Ishikawa (cell line): ENCODE data around the gene SPDYE1.
A peak's percentile ranks its signal among the peaks of the same experiment; 100 is the strongest.

Experiments
- CEBPB ChIP-seq: IDR thresholded peaks from 2 replicates; pipeline ENCODE4 v1.6.1; 2012
- CREB1 ChIP-seq: IDR thresholded peaks from 2 replicates; pipeline ENCODE4 v1.6.1; 2012; ENCODE audit warnings: low read depth
- EGR1 ChIP-seq: IDR thresholded peaks from 2 replicates; pipeline ENCODE4 v1.6.1; 2012
- EP300 ChIP-seq: IDR thresholded peaks from 2 replicates; pipeline ENCODE4 v1.6.1; 2012; ENCODE audit warnings: borderline replicate concordance
- FOXM1 ChIP-seq: IDR thresholded peaks from 2 replicates; pipeline ENCODE4 v1.6.1; 2012; ENCODE audit warnings: low read depth, borderline replicate concordance
- MAX ChIP-seq: IDR thresholded peaks from 2 replicates; pipeline ENCODE4 v1.6.1; 2012
- NFIC ChIP-seq: IDR thresholded peaks from 2 replicates; pipeline ENCODE4 v1.6.1; 2012
- RAD21 ChIP-seq: IDR thresholded peaks from 2 replicates; pipeline ENCODE4 v1.6.1; 2012; ENCODE audit warnings: low read depth
- REST ChIP-seq: IDR thresholded peaks from 2 replicates; pipeline ENCODE4 v1.6.1; 2012; ENCODE audit warnings: low read depth, mild to moderate bottlenecking
- TAF1 ChIP-seq: IDR thresholded peaks from 2 replicates; pipeline ENCODE4 v1.6.1; 2012; ENCODE audit warnings: low read depth, mild to moderate bottlenecking
- TCF12 ChIP-seq: IDR thresholded peaks from 2 replicates; pipeline ENCODE4 v1.6.1; 2012; ENCODE audit warnings: low read depth
- TEAD4 ChIP-seq: IDR thresholded peaks from 2 replicates; pipeline ENCODE4 v1.6.1; 2012
- YY1 ChIP-seq: IDR thresholded peaks from 2 replicates; pipeline ENCODE4 v1.6.1; 2012; ENCODE audit warnings: low read depth
- ZBTB7A ChIP-seq: IDR thresholded peaks from 2 replicates; pipeline ENCODE4 v1.6.1; 2012; ENCODE audit warnings: low read depth
- TF ChIP-seq, protein P1 (sequence below): IDR thresholded peaks from 2 replicates; pipeline ENCODE4 v1.6.1; 2012

SPDYE1 gene

DNA sequence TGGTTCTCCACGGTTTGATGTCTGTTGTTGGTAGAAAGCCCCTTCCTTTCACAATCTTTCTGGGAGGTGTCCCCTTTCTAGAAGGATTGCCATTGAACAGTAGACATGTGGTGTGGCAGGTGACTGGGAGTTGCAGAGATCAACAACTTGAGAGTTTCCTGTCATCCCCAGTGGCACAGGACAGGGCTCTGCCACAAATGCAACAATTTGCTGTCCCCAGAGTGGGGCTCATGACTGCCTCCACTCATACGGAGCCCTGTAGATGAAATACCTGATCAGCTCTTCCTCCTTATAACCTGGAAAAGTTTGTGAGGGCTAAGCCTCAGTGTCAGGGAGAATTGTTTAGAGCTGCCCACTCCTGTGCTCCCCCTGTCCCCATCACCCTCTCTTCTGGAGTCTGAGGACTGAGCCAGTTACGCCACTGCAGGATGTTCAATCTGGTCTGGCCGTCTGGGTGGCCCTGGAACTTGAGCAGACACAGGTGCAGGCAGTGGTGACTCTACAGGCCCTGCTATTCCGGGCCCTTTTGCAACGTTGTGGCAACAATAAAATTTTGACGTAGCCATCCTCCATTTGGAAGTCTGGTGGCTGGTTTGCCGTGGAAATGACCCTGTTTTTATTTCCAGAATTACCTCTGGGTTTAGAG lies 53.3 kb downstream of the SPDYE1 start:
- TF ChIP-seq TCF12 (no peak), TEAD4 (no peak), TAF1 (no peak), REST (no peak), ZBTB7A (no peak), RAD21 (no peak), CREB1 (no peak), EP300 (no peak), FOXM1 (no peak), NFIC (no peak)

DNA sequence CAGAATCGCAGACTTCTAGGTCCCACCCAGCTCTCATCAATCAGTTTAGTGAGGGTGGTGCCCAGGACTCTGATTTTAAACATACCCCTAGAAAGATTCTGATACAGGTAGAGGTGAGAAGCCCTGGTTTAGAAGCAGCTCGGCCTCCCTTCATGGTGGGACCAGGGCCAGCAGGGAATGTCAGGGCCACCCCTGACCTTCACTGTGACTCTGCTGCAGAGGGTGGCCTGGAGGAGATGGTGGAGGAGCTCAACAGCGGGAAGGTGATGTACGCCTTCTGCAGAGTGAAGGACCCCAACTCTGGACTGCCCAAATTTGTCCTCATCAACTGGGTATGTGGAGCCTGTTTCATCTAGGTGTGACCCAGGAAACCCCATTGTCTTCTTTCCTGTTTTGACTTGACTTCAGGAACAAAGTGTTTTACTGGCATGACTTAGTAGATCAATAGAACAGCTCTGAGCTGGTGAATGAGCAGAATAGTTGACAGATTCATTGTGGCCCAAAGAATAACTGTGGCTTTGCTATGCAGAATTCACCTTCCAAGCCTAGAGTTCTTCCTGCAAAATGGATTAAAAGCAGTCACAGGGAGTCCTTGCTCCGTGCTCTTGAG lies 54.0 kb downstream of the SPDYE1 start:
- no peak for TF ChIP-seq NFIC
- TF ChIP-seq EP300 = no peak
- no peak for TF ChIP-seq FOXM1
- no peak for TF ChIP-seq TAF1
- no peak for TF ChIP-seq TCF12
- TF ChIP-seq ZBTB7A = no peak
- no peak for TF ChIP-seq CEBPB
- no peak for TF ChIP-seq MAX
- TF ChIP-seq RAD21 = no peak
- TF ChIP-seq EGR1 = no peak
- TF ChIP-seq, protein P1, sequence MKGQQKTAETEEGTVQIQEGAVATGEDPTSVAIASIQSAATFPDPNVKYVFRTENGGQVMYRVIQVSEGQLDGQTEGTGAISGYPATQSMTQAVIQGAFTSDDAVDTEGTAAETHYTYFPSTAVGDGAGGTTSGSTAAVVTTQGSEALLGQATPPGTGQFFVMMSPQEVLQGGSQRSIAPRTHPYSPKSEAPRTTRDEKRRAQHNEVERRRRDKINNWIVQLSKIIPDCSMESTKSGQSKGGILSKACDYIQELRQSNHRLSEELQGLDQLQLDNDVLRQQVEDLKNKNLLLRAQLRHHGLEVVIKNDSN = no peak
- TF ChIP-seq REST = no peak
- TF ChIP-seq CREB1 = no peak

DNA sequence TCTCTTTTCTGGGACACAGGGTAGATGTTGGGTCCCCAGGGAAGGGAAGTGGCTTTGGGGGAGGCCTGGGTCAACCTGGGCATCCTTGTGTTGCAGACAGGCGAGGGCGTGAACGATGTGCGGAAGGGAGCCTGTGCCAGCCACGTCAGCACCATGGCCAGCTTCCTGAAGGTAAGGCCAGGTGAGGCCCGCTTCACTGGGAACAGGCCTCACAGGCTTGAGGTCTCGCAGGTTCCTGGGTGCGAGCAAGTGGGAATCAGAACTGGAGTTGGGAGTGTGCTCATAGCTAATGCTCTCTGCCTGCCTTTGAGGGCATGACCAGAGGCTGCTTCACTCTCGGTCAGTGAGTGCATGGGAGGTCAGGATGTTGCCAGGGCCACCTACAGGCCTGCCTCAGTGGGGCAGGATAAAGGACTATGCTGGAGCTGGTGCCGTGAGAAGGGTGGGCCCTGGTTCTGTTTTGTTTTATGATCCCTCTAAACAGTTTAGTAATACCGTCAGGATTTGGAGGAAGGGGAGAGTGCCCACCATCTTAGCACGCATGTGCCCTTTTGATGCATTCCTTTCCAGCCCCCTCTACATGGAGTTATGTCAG lies 55.2 kb downstream of the SPDYE1 start:
- TF ChIP-seq REST = peak; percentile 76
- TF ChIP-seq YY1 = no peak
- TF ChIP-seq RAD21 = no peak

GRCh38 chr7:44056681-44057080 lies 59.0 kb downstream of the SPDYE1 start:
- TF ChIP-seq RAD21 = no peak
- TF ChIP-seq NFIC = no peak
- no peak for TF ChIP-seq ZBTB7A
- no peak for TF ChIP-seq TAF1
- TF ChIP-seq CREB1 = no peak
- no peak for TF ChIP-seq REST
- TF ChIP-seq, protein P1 = no peak
- no peak for TF ChIP-seq EP300
- no peak for TF ChIP-seq MAX
- no peak for TF ChIP-seq CEBPB
- TF ChIP-seq YY1 = no peak
